Nephron progenitor cell (in vitro differentiated cells): Measurements from ENCODE around the gene FOXD4L5.
"Not testable (repeated sequence)": the region's sequence is repeated elsewhere in the genome, so short reads cannot be mapped to it uniquely, and the experiment has no call there.

Experiments used
- DNase-seq: peaks from one replicate; pipeline ENCODE4 v3.0.0; 2021
- H3K27ac Mint-ChIP-seq: 2 replicates; pipeline ENCODE4 v1.8.0; 2021; ENCODE audit warnings: mild to moderate bottlenecking, moderate library complexity, mixed read lengths
- H3K27me3 Mint-ChIP-seq: 2 replicates; pipeline ENCODE4 v1.8.0; 2021; ENCODE audit warnings: mild to moderate bottlenecking, low read depth, mixed read lengths; ENCODE audit not compliant: poor library complexity
- H3K36me3 Mint-ChIP-seq: 2 replicates; pipeline ENCODE4 v1.8.0; 2021; ENCODE audit warnings: low read depth, mixed read lengths
- H3K4me1 Mint-ChIP-seq: 2 replicates; pipeline ENCODE4 v1.8.0; 2021; ENCODE audit warnings: mixed read lengths
- H3K4me3 Mint-ChIP-seq: 2 replicates; pipeline ENCODE4 v1.8.0; 2021; ENCODE audit warnings: mild to moderate bottlenecking, moderate library complexity, mixed read lengths
- H3K9me3 Mint-ChIP-seq: 2 replicates; pipeline ENCODE4 v1.8.0; 2021; ENCODE audit warnings: mild to moderate bottlenecking, moderate library complexity, mixed read lengths

The FOXD4L5 gene

DNA sequence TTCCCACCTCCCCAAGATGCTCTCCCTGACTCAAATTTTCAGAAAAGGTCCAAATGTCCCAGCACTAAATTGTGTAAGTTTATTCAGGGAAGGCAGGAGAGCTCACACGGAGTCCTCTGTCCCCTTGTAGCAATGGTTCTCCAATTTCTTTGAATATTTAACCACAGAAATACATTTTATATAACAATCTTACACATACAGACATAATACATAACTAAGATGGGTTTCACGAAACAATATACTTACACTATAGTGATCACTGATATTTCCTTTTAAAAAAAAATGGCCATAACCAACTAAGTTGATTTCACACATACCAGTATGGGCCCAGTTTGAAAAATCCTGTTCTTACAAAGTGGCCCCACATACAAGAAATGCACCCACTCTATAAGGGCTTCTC is at the start of gene FOXD4L5:
TSS of gene FOXD4L5 (minus strand) at position 101 of the 400 bp plus-strand sequence. CDS start 832 bp downstream, outside the sequence.
- not testable (repeated sequence) for H3K4me3 Mint-ChIP-seq

DNA sequence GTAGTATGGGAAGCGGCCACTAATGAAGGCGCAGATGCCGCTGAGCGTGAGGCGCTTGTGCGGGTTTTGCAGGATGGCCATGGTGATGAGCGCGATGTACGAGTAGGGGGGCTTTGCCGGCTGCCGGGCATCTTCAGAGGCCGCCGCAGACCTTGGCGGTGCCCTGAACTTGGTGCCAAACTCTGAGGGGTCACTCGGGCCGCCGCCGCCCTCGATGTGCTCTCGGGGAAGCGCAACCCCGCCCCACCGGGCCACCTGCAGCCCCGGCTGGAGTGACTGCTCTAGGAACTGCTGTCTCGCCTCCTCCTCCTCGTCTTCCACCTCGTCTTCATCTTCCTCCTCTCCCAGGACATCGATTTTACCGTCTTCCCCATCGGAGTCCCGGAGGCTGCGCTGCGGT is 1.1 kb downstream of the FOXD4L5 start:
- H3K4me1 Mint-ChIP-seq, H3K4me3 Mint-ChIP-seq, H3K27ac Mint-ChIP-seq, DNase-seq, H3K9me3 Mint-ChIP-seq, H3K36me3 Mint-ChIP-seq: not testable (repeated sequence)
- H3K27me3 Mint-ChIP-seq = peaks cover 13% of the 10 kb centered on the region

More for the DNA sequence above, at the start of gene FOXD4L5:
- H3K4me1 Mint-ChIP-seq, H3K36me3 Mint-ChIP-seq, H3K9me3 Mint-ChIP-seq, DNase-seq, H3K27ac Mint-ChIP-seq: not testable (repeated sequence)
- peaks cover 13% of the 10 kb centered on the region for H3K27me3 Mint-ChIP-seq

DNA sequence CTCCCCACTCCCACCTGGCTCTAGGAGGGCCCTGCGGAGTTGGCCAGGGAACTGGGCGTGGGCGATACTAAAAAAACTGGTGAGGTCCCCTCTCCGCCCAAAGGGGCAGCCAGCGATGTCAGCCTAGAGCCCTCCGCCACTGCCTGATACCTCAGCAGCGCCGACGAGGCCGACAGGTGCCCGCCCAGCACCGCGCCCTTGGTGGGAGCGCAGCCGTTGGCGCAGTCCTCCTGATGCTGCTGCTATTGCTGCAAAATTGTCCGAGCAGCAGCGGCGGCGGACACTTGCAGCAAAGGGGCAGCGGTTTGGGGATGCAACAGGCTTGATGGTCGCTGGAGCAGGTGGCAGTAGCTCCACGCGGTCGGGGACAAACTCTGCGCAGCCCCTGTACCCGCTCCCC is 2.0 kb downstream of the FOXD4L5 start:
- DNase-seq, H3K4me3 Mint-ChIP-seq, H3K4me1 Mint-ChIP-seq, H3K9me3 Mint-ChIP-seq, H3K36me3 Mint-ChIP-seq, H3K27ac Mint-ChIP-seq: not testable (repeated sequence)
- peaks cover 13% of the 10 kb centered on the region for H3K27me3 Mint-ChIP-seq
